Measurements from ENCODE around the gene CACNA1B. TPM values are rescaled to one million over a fixed set of nuclear protein-coding genes. Genes with fewer than 3 reads are reported as not detected.

CACNA1B gene
- total RNA-seq, 1 experiment from 2014 or later = 0.34 TPM

GRCh38 chr9:137989999-137990715 lies 112.6 kb downstream of the CACNA1B start:
- DNase-seq (ENCODE audit: low spot score) = peak; percentile 21
- CTCF ChIA-PET = no interaction called here
- Histone ChIP-seq H3K9me3 (ENCODE audit: low read depth, low read length, poor library complexity, severe bottlenecking) (no peaks in the 10 kb centered on the region), H3K27ac (ENCODE audit: low read depth, low read length, poor library complexity, severe bottlenecking) (no peak overlapping the region), H3K27me3 (replicated peaks; ENCODE audit: insufficient read depth, low read depth, low read length, poor library complexity) (peaks cover 49% of the 10 kb centered on the region), H3K4me1 (ENCODE audit: insufficient read depth, low read length, poor library complexity, severe bottlenecking) (peaks cover 12% of the 10 kb centered on the region), H3K4me3 (ENCODE audit: low read depth, low read length, poor library complexity, severe bottlenecking) (no peak overlapping the region), H3K36me3 (ENCODE audit: insufficient read depth, low read length, poor library complexity, severe bottlenecking) (no peaks in the 10 kb centered on the region)
- POLR2A ChIA-PET (ENCODE audit: low non-redundant PET) = no interaction called here
- no TSS peak for BruUV-seq (replicated peaks)
- no peak for TF ChIP-seq EZH2 (IDR thresholded peaks at IDR 0.05; ENCODE audit: borderline replicate concordance, low read depth, low read length, poor library complexity, severe bottlenecking)
- TF ChIP-seq CTCF (conservative IDR thresholded peaks at IDR 0.05; ENCODE audit: low read depth, low read length) = no peak
- intact Hi-C loops (cut with micrococcal nuclease; ENCODE audit: unreplicated experiment) = no loop called here

- Histone ChIP-seq H3K36me3 (ENCODE audit: insufficient read depth, low read length, poor library complexity, severe bottlenecking) (no peaks in the 10 kb centered on the region), H3K27me3 (replicated peaks; ENCODE audit: insufficient read depth, low read depth, low read length, poor library complexity) (peaks cover 10% of the 10 kb centered on the region), H3K4me1 (ENCODE audit: insufficient read depth, low read length, poor library complexity, severe bottlenecking) (no peaks in the 10 kb centered on the region), H3K27ac (ENCODE audit: low read depth, low read length, poor library complexity, severe bottlenecking) (no peak overlapping the region), H3K9me3 (ENCODE audit: low read depth, low read length, poor library complexity, severe bottlenecking) (no peaks in the 10 kb centered on the region), H3K4me3 (ENCODE audit: low read depth, low read length, poor library complexity, severe bottlenecking) (no peak overlapping the region)
- intact Hi-C loops (cut with micrococcal nuclease; ENCODE audit: unreplicated experiment) = no loop called here
- no TSS peak for BruUV-seq (replicated peaks)
- DNase-seq (ENCODE audit: low spot score) = no peak
- POLR2A ChIA-PET (ENCODE audit: low non-redundant PET) = no interaction called here
- CTCF ChIA-PET = no interaction called here
- TF ChIP-seq EZH2 (IDR thresholded peaks at IDR 0.05; ENCODE audit: borderline replicate concordance, low read depth, low read length, poor library complexity, severe bottlenecking) (no peak), CTCF (conservative IDR thresholded peaks at IDR 0.05; ENCODE audit: low read depth, low read length) (no peak)
Observed at GRCh38 chr9:138003485-138004190, 126.1 kb downstream of the CACNA1B start.

- intact Hi-C loops (cut with micrococcal nuclease; ENCODE audit: unreplicated experiment) = no loop called here
- no peak for TF ChIP-seq EZH2 (IDR thresholded peaks at IDR 0.05; ENCODE audit: borderline replicate concordance, low read depth, low read length, poor library complexity, severe bottlenecking)
- ChIA-PET CTCF (no interaction called here), POLR2A (ENCODE audit: low non-redundant PET) (no interaction called here)
- no peaks in the 10 kb centered on the region for H3K9me3 ChIP-seq (ENCODE audit: low read depth, low read length, poor library complexity, severe bottlenecking)
- no peak for DNase-seq (ENCODE audit: low spot score)
- H3K4me1 ChIP-seq (ENCODE audit: insufficient read depth, low read length, poor library complexity, severe bottlenecking) = peaks cover 10% of the 10 kb centered on the region
- H3K4me3 ChIP-seq (ENCODE audit: low read depth, low read length, poor library complexity, severe bottlenecking) = no peak overlapping the region
- BruUV-seq (replicated peaks) = no TSS peak
- no peaks in the 10 kb centered on the region for H3K27me3 ChIP-seq (replicated peaks; ENCODE audit: insufficient read depth, low read depth, low read length, poor library complexity)
- no peaks in the 10 kb centered on the region for H3K36me3 ChIP-seq (ENCODE audit: insufficient read depth, low read length, poor library complexity, severe bottlenecking)
- H3K27ac ChIP-seq (ENCODE audit: low read depth, low read length, poor library complexity, severe bottlenecking) = no peak overlapping the region
Observed at GRCh38 chr9:138006576-138007233, 129.1 kb downstream of the CACNA1B start.
